HG03460 (cell line): ENCODE measurements around the gene GPA33.
A peak's percentile ranks its signal among the peaks of the same experiment; 100 is the strongest.

ENCODE experiments used
- ATAC-seq: cut with Tn5 transposase; IDR thresholded peaks from one replicate; pipeline ENCODE4 v1.9.1; 2021; ENCODE audit not compliant: unreplicated experiment

The GPA33 gene

GRCh38 chr1:167118188-167118587 lies 28.0 kb upstream of the GPA33 start:
- ATAC-seq, result no peak

- ATAC-seq, result no peak
Measured at GRCh38 chr1:167117225-167117624, 27.0 kb upstream of the GPA33 start.

- no peak for ATAC-seq
Measured at GRCh38 chr1:167116174-167116573, 26.0 kb upstream of the GPA33 start.

GRCh38 chr1:167115655-167116054 lies 25.5 kb upstream of the GPA33 start:
- no peak for ATAC-seq

- no peak for ATAC-seq
Measured at GRCh38 chr1:167114725-167115124, 24.5 kb upstream of the GPA33 start.

- no peak for ATAC-seq
Measured at GRCh38 chr1:167111868-167112709, 21.9 kb upstream of the GPA33 start.

- ATAC-seq, result peak; percentile 66
Measured at GRCh38 chr1:167110586-167110985, 20.4 kb upstream of the GPA33 start.

- no peak for ATAC-seq
Measured at GRCh38 chr1:167109125-167109524, 18.9 kb upstream of the GPA33 start.

GRCh38 chr1:167107456-167107855 lies 17.3 kb upstream of the GPA33 start:
- no peak for ATAC-seq

- ATAC-seq, result no peak
Measured at GRCh38 chr1:167106119-167106461, 15.9 kb upstream of the GPA33 start.

- no peak for ATAC-seq
Measured at GRCh38 chr1:167105271-167106118, 15.3 kb upstream of the GPA33 start.

- ATAC-seq, result peak; percentile 53
Measured at GRCh38 chr1:167104256-167104633, 14.1 kb upstream of the GPA33 start.

- ATAC-seq, result no peak
Measured at GRCh38 chr1:167102906-167103573, 12.9 kb upstream of the GPA33 start.

- no peak for ATAC-seq
Measured at GRCh38 chr1:167101754-167102153, 11.6 kb upstream of the GPA33 start.

- ATAC-seq, result no peak
Measured at GRCh38 chr1:167100730-167101129, 10.6 kb upstream of the GPA33 start.

- ATAC-seq, result no peak
Measured at GRCh38 chr1:167099851-167100250, 9.7 kb upstream of the GPA33 start.

- no peak for ATAC-seq
Measured at GRCh38 chr1:167095368-167095767, 5.2 kb upstream of the GPA33 start.

GRCh38 chr1:167094690-167095089 lies 4.5 kb upstream of the GPA33 start:
- no peak for ATAC-seq

GRCh38 chr1:167093846-167094516 lies 3.8 kb upstream of the GPA33 start, which contains the start of gene STYXL2:
Gene STYXL2, plus strand, starts transcription at chr1:167094075. Its CDS starts 775 bp downstream, at chr1:167094850.
- ATAC-seq, result no peak

GRCh38 chr1:167092653-167093052 lies 2.5 kb upstream of the GPA33 start:
- no peak for ATAC-seq

GRCh38 chr1:167089939-167090313 lies 251 bp downstream of the GPA33 start:
- ATAC-seq, result no peak
